ENCODE data around the gene BCL2L15. TPM values are rescaled to one million over a fixed set of nuclear protein-coding genes. Genes with fewer than 3 reads are reported as not detected.

BCL2L15 gene
- total and polyA plus RNA-seq, 2 of the 8 experiments (the other 6 are each of a cell fraction or from before 2014, with no cell fraction given), result 0.32 to 0.36 TPM

- no peak for TF ChIP-seq GABPA (IDR thresholded peaks at IDR 0.05; ENCODE audit: borderline replicate concordance, insufficient read depth, low read length)
- no peak for TF ChIP-seq CTBP2 (IDR thresholded peaks at IDR 0.05; ENCODE audit: borderline replicate concordance, insufficient read depth, insufficient read length, low read length)
- peak; percentile 98 to 99 for TF ChIP-seq SIN3A (conservative IDR thresholded peaks at IDR 0.05 in 1 of 2, IDR thresholded peaks at IDR 0.05 in 1 of 2; ENCODE audit: low read depth in 1 of 2, low read length in 2 of 2)
- TF ChIP-seq MAX (IDR thresholded peaks at IDR 0.05), result peak; percentile 61
- no peak for TF ChIP-seq RNF2 (IDR thresholded peaks at IDR 0.05; ENCODE audit: borderline replicate concordance, low read depth, low read length, missing control alignments, poor library complexity, severe bottlenecking)
- TF ChIP-seq ATF2 (IDR thresholded peaks at IDR 0.05; ENCODE audit: low read length), result peak; percentile 67; the same call in 1 of the 2 replicates
- peak; percentile 87 for TF ChIP-seq ASH2L (IDR thresholded peaks at IDR 0.05; ENCODE audit: low read length)
- no peak; a peak in 1 of 4 replicates for TF ChIP-seq RAD21 (IDR thresholded peaks at IDR 0.05 in 1 of 2, conservative IDR thresholded peaks at IDR 0.05 in 1 of 2; ENCODE audit: low read depth in 2 of 2, low read length in 2 of 2)
- TF ChIP-seq BRCA1 (IDR thresholded peaks at IDR 0.05; ENCODE audit: low read depth, low read length), result no peak
- no peak for TF ChIP-seq NRF1 (IDR thresholded peaks at IDR 0.05; ENCODE audit: low read depth, low read length)
- TF ChIP-seq POU5F1 (IDR thresholded peaks at IDR 0.05; ENCODE audit: low read depth, low read length), result peak; percentile 26; the same call in 1 of the 2 replicates
- peak; percentile 46 for TF ChIP-seq PHF8 (conservative IDR thresholded peaks at IDR 0.05; ENCODE audit: low read depth, low read length)
- peak; percentile 68 to 96; a peak in 3 of 4 replicates for TF ChIP-seq HDAC2 (IDR thresholded peaks at IDR 0.05; ENCODE audit: borderline replicate concordance in 1 of 2, low read depth in 2 of 2, low read length in 2 of 2)
- TF ChIP-seq SRF (IDR thresholded peaks at IDR 0.05; ENCODE audit: low read depth, low read length), result peak; percentile 90
- TF ChIP-seq SP2 (IDR thresholded peaks at IDR 0.05; ENCODE audit: low read length), result peak; percentile 90
- no peak for TF ChIP-seq SUZ12 (IDR thresholded peaks at IDR 0.05; ENCODE audit: low read length)
- no peak for TF ChIP-seq CHD1 (IDR thresholded peaks at IDR 0.05; ENCODE audit: low read depth, low read length)
- TF ChIP-seq EP300 (IDR thresholded peaks at IDR 0.05; ENCODE audit: borderline replicate concordance in 1 of 2, low read depth in 2 of 2, low read length in 2 of 2), result no peak; a peak in 1 of 3 replicates
- TF ChIP-seq RXRA (IDR thresholded peaks at IDR 0.05; ENCODE audit: insufficient read depth, low read depth, low read length), result no peak
- TF ChIP-seq SP1 (IDR thresholded peaks at IDR 0.05; ENCODE audit: low read depth, low read length), result 0 out of 2 replicates have a peak, but pooled peaks have one; percentile 41
Observed at GRCh38 chr1:113928941-113929749, 41.8 kb upstream of the BCL2L15 start, which contains the start of gene HIPK1 (continued).
